ENCODE results near the gene ACADM.
"Not testable (repeated sequence)": the region's sequence is repeated elsewhere in the genome, so short reads cannot be mapped to it uniquely, and the experiment has no call there.

Gene ACADM

GRCh38 chr1:75724472-75725022, at the start of gene ACADM:
TSS of gene ACADM (plus strand) at chr1:75724709. CDS start at chr1:75724788, 79 bp downstream.
- DNase-seq: peak; percentile 75

GRCh38 chr1:75677443-75677842, 47.1 kb upstream of the ACADM start:
- DNase-seq: no peak

DNA sequence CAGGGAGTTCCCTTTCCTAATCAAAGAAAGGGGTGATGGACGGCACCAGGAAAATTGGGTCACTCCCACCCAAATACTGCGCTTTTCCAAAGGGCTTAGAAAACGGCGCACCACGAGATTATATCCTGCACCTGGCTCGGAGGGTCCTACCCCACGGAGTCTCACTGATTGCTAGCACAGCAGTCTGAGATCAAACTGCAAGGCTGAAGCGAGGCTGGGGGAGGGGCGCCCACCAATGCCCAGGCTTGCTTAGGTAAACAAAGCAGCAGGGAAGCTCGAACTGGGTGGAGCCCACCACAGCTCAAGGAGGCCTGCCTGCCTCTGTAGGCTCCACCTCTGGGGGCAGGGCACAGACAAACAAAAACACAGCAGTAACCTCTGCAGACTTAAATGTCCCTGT, 46.5 kb upstream of the ACADM start:
- DNase-seq: not testable (repeated sequence)

GRCh38 chr1:75690547-75690946, 34.0 kb upstream of the ACADM start:
- no peak for DNase-seq

- no peak for DNase-seq
Measured at GRCh38 chr1:75693551-75693950, 31.0 kb upstream of the ACADM start.

DNA sequence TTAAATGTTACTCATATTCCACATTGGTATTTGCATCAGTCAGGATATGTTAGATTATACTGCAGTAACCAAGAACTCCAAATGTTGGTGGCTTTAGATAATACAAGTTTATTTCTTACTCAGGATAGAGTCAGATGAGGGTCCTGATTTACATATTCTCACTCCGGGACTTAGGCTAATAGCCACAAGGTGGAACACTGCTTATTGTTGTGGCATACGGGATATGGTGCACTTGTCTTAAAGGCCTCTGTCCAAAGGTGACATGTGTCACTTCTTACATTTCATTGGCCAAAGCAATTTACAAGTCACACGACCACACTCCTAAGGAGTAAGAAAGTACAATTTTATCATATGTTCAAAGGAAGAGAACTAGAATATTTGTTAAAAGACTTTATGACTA, 28.5 kb upstream of the ACADM start:
- DNase-seq: no peak

GRCh38 chr1:75707191-75707590, 17.3 kb upstream of the ACADM start:
- DNase-seq: no peak

GRCh38 chr1:75708910-75709309, 15.6 kb upstream of the ACADM start:
- DNase-seq: no peak

DNA sequence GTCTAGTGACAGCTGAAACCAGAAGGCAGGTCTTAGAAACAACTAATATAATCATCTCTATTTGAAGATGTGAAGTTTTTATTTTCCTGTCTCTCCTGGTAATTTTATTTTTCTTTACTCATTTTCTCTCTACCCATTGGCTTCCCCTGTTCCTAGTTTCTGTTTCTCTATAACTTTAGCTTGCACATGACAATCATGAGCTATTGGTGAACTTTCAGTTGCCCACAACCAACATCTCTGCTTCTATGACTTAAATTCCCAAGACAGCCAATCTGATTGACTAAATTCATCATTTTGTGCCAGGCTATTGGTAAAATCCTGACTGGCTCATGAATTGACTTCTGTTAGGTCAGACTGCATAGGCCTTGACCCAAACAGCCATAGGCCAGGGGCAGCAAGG, 13.7 kb upstream of the ACADM start:
- no peak for DNase-seq

- DNase-seq: no peak
Measured at GRCh38 chr1:75711846-75712245, 12.7 kb upstream of the ACADM start.

DNA sequence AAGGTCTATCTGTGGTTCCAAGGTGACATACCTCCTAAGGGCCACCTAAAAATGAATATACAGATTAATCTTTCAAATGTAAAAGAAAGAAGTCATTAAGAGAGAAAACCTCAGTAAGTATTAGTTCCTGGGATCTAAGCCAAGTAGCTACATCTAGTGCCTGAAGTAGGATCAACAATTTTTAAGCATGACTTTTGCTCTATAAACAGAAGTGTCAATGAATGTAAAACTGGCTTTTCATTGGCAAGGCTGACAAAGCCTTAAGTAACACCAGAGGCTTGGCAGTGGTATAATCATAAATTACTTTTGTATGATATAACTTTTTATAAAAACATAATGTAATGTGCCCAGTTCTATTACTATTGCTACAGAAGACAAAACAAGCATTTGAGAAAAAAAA, 12.2 kb upstream of the ACADM start:
- DNase-seq: no peak

GRCh38 chr1:75719810-75720209, 4.7 kb upstream of the ACADM start:
- no peak for DNase-seq

GRCh38 chr1:75720325-75720724, 4.2 kb upstream of the ACADM start:
- DNase-seq: no peak

GRCh38 chr1:75720820-75721219, 3.7 kb upstream of the ACADM start:
- DNase-seq: no peak

GRCh38 chr1:75722246-75722645, 2.3 kb upstream of the ACADM start:
- not testable (repeated sequence) for DNase-seq

GRCh38 chr1:75722966-75723365, 1.5 kb upstream of the ACADM start:
- DNase-seq: no peak

- DNase-seq: peak; percentile 67
Measured at GRCh38 chr1:75723989-75724471, 479 bp upstream of the ACADM start.

- peak; percentile 34 for DNase-seq
Measured at GRCh38 chr1:75725266-75725665, 757 bp downstream of the ACADM start.

DNA sequence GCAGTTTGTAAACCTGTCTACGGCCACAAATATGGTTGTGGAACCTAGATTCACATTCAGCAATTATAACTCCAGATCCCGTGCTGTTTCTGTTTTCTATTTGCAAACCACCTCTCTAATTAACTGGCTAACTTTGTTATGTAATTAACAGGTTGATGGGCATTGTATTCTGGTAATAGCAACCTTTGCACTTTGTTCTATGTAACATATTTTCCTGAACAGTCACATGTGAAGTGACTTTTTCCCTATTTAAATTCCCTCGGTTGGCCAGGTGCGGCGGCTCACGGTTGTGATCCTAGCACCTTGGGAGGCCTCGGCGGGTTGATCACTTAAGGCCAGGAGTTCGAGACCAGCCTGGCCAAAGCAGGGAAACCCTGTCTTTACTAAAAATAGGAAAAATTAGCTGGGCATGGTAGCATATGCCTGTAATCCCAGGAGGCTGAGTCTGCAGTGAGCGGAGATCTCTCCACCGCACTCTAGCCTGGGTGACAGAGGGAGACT, 1.4 kb downstream of the ACADM start:
- no peak for DNase-seq

DNA sequence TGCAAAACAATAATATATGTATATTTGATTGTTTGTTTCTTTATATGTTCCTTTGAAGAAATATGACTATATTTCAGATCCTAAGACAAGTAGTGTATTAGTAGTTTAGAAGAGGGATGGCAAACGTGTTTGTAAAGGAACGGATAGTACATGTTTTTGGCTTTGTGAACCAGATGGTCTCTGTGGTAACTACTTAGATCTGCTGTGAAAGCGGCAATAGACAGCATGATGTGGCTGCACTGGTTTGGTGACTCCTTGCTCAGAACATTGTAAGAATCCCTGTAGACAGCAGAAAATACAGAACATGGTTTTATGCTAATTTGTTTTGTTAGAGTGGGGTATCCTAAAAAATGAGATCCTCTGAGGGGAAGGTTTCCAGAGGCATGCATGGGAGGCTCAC, 3.1 kb downstream of the ACADM start:
- no peak for DNase-seq

DNA sequence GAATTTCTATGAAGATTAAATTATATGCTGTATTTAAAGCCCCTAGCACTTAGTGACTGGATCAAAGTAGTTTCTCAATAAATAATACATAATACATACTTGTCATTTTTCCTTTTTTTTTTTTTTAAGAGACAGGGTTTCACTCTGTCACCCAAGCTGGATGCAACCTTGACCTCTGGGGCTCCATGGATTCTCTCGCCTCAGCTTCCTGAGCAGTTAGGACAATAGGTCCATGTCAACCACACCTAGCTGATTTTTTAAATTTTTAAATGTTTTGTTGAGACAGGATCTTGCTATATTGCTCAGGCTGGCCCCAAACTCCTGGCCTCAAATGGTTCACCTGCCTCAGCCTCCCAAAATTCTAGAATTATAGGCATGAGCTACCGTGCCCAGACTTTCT, 5.9 kb downstream of the ACADM start:
- no peak for DNase-seq

DNA sequence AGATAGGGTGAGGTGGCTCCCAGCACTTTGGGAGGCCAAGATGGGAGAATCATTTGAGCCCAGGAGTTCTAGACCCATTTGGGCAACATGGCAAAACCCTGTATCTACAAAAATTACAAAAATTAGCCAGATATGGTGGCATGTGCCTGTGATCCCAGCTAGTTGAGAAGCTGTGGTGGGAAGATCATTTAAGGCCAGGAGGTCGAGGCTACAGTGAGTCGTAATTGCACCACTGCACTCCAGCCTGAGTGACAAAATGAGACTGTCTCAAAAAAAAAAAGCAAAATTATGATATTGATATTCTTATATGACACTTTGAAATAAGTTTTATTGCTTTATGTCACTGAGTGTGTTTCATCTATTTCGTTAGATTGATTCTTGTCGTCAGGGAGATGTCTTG, 7.4 kb downstream of the ACADM start:
- peak; percentile 3 for DNase-seq

DNA sequence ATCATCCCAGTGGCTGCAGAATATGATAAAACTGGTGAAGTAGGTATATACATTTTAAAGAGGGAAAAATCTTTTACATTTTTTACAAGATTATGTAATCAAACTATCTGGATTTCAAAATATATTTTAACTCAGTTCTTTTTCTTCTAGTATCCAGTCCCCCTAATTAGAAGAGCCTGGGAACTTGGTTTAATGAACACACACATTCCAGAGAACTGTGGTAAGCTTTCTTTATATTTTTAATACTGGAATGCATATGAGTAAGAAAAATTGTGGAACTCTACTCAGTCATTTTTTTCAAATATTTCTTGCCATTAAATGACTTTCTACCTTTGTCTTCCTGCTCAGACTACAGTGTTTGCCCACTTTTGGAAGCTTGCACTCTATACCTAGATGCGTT, 8.2 kb downstream of the ACADM start:
- DNase-seq: peak; percentile 70

GRCh38 chr1:75733661-75734060, 9.2 kb downstream of the ACADM start:
- DNase-seq: no peak

DNA sequence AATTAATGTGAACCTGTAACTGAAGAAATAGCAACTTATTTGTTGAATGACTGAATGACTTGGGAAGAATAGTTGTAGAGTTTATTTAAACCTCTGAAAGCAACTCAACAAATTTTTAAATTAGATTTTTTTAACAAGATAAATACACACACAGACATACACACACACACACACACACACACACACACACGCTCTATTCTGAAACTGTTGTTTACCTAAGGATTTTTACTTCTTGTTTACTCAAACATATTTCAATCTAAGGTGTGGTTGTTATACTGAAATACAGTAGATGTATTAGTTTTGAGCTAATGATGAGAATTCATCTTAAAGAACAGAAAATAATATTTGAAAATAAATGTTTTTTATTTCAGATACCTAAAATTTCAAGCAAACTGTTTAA, 11.5 kb downstream of the ACADM start:
- no peak for DNase-seq
